HuH-7.5 (cell line): ENCODE measurements around the gene OR2A2.

ENCODE experiments used
- DNase-seq: peaks from one replicate; pipeline ENCODE4 v3.0.0; 2011; ENCODE audit warnings: low spot score

The OR2A2 gene

DNA sequence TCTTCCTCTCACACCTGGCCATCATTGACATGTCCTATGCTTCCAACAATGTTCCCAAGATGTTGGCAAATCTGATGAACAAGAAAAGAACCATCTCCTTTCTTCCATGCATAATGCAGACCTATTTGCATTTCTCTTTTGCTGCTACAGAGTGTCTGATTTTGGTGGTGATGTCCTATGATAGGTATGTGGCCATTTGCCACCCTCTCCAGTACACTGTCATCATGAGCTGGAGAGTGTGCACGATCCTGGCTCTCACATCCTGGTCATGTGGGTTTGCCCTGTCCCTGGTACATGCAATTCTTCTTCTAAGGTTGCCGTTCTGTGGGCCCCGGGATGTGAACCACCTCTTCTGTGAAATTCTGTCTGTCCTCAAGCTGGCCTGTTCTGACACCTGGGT lies 32.8 kb downstream of the OR2A2 start:
- no peak for DNase-seq

DNA sequence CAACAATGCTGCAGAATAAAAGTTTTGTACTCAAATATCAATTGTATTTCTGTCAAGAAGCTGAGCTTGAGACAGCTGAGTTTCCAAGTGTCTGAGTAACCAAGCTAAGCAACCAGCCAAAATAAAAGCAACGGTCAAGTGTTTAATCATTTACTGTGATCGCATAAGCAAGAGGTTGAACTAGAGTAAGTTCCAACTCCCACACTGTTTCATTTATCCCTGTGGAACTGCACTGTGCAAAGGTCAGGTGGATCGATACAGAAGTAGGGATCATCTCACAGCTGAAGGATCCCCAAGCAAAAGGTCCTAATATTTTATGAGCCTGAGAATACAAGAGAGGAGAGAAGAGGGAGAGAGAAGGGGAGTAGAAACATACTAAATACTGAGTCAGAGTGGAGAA lies 35.0 kb downstream of the OR2A2 start:
- DNase-seq = no peak

DNA sequence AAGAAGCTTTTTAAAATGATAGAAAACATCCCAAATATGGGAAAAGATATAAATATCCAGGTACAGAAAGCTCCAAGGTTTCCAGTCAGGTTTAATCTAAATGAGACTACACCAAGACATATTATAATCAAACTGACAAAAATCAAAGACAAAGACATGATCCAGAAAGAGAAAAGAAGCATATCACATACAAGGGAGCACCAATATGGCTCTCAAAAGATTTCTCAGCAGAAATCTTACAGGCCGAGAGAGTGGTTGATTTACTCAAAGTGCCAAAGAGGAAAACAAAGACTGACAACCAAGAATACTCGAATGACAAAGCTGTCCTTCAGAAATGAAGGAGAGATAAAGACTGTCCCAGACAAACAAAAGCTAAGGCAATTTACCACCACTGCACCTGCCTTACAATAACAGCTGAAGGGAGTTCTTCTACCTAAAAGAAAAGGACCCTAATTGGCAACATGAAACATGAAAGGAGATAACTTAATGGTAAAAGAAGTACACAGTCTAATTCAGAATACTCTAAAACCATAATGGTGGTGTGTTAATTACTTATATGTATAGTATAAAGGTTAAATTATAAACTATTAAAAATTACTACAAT lies 38.9 kb downstream of the OR2A2 start:
- no peak for DNase-seq

DNA sequence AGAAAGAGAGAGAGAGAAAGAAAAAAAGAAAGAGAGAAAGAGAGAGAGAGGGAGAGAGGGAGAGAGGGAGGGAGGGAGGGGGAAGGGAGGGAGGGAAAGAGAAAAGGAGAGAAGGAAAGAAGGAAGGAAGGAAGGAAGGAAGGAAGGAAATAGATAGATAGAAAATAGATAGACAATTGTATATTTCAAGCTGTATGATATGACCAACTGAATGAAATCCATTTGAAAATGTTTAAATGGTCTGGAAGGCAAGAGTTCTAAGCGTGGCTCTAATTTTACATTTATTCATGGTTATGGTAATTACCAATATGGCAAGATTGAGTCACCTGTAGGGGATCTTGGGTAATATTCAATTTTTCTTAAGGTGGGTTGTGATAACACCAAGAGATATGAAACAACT lies 49.5 kb downstream of the OR2A2 start:
- DNase-seq = no peak
